ENCODE measurements around the gene FKRP. TPM values are rescaled to one million over a fixed set of nuclear protein-coding genes. Genes with fewer than 3 reads are reported as not detected.

FKRP gene
- total and polyA plus RNA-seq, 2 of the 13 experiments (the other 11 are each of a cell fraction or from before 2014, with no cell fraction given), result 7.3 to 9.8 TPM

- no peak for TF ChIP-seq IKZF4 (CRISPR knock-in tag; IDR thresholded peaks at IDR 0.05; ENCODE audit: borderline replicate concordance, low read depth, not compliant biosample characterization)
- TF ChIP-seq PHB2 (IDR thresholded peaks at IDR 0.05; ENCODE audit: partially characterized antibody), result no peak
- TF ChIP-seq EP300 (IDR thresholded peaks at IDR 0.05; ENCODE audit: low read depth in 2 of 2, low read length in 2 of 2), result no peak
- no peak for TF ChIP-seq EP300 (CRISPR knock-in tag; IDR thresholded peaks at IDR 0.05; ENCODE audit: borderline replicate concordance)
- no peak for TF ChIP-seq PRPF4 (IDR thresholded peaks at IDR 0.05; ENCODE audit: low read depth, low read length, poor library complexity, severe bottlenecking)
- TF ChIP-seq ZNF609 (CRISPR knock-in tag; IDR thresholded peaks at IDR 0.05; ENCODE audit: borderline replicate concordance), result no peak
- TF ChIP-seq ZKSCAN1 (IDR thresholded peaks at IDR 0.05; ENCODE audit: low read length), result no peak
- no peak for TF ChIP-seq NRL (CRISPR knock-in tag; IDR thresholded peaks at IDR 0.05; ENCODE audit: borderline replicate concordance)
- no peak for TF ChIP-seq ZNF878 (CRISPR knock-in tag; IDR thresholded peaks at IDR 0.05)
- no peak for TF ChIP-seq PLSCR1 (CRISPR knock-in tag; IDR thresholded peaks at IDR 0.05; ENCODE audit: borderline replicate concordance)
- TF ChIP-seq HNRNPLL (IDR thresholded peaks at IDR 0.05; ENCODE audit: low read depth, low read length, poor library complexity, severe bottlenecking), result peak; percentile 19
- no peak for TF ChIP-seq ZMYM4 (CRISPR knock-in tag; IDR thresholded peaks at IDR 0.05)
- TF ChIP-seq TRIM24 (CRISPR knock-in tag; IDR thresholded peaks at IDR 0.05), result no peak
- TF ChIP-seq HMGA1 (CRISPR knock-in tag; conservative IDR thresholded peaks at IDR 0.05), result no peak
- TF ChIP-seq AGO2 (optimal IDR thresholded peaks at IDR 0.05; ENCODE audit: low read depth, low read length), result peak; percentile 87
- peak; percentile 20; the same call in 1 of the 2 replicates for TF ChIP-seq ZNF768 (CRISPR knock-in tag; IDR thresholded peaks at IDR 0.05)
- TF ChIP-seq PLRG1 (conservative IDR thresholded peaks at IDR 0.05), result no peak
- no peak for TF ChIP-seq FOXM1 (CRISPR knock-in tag; IDR thresholded peaks at IDR 0.05)
- TF ChIP-seq ZNF136 (CRISPR knock-in tag; IDR thresholded peaks at IDR 0.05; ENCODE audit: low read depth), result no peak
- TF ChIP-seq ATRX (CRISPR knock-in tag; IDR thresholded peaks at IDR 0.05; ENCODE audit: borderline replicate concordance), result no peak
- no peak for TF ChIP-seq SMARCC2 (IDR thresholded peaks at IDR 0.05)
- no peak for TF ChIP-seq ZZZ3 (CRISPR knock-in tag; IDR thresholded peaks at IDR 0.05; ENCODE audit: borderline replicate concordance)
Observed at GRCh38 chr19:46776927-46777911, 31.4 kb downstream of the FKRP start (continued).
